ENCODE results near the gene PLEKHA7.
"Not testable (repeated sequence)": the region's sequence is repeated elsewhere in the genome, so short reads cannot be mapped to it uniquely, and the experiment has no call there.

DNA sequence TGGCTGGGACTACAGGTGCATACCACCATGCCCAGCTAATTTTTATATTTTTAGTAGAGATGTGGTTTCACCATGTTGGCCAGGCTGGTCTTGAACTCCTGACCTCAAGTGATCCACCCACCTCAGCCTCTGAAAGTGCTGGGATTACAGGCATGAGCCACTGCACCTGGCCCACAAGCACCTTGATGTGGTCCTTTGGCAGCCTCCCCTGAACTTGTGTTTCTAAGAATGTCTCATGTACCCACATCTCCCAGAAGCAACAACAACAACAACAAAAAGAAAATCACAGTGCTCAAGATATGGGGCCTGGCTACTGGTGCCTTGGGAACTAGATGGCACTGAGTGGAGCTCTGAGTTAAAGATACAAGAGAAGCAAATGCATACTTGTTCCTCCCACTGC is 51.6 kb downstream of the PLEKHA7 start:
- TF ChIP-seq, protein P1, sequence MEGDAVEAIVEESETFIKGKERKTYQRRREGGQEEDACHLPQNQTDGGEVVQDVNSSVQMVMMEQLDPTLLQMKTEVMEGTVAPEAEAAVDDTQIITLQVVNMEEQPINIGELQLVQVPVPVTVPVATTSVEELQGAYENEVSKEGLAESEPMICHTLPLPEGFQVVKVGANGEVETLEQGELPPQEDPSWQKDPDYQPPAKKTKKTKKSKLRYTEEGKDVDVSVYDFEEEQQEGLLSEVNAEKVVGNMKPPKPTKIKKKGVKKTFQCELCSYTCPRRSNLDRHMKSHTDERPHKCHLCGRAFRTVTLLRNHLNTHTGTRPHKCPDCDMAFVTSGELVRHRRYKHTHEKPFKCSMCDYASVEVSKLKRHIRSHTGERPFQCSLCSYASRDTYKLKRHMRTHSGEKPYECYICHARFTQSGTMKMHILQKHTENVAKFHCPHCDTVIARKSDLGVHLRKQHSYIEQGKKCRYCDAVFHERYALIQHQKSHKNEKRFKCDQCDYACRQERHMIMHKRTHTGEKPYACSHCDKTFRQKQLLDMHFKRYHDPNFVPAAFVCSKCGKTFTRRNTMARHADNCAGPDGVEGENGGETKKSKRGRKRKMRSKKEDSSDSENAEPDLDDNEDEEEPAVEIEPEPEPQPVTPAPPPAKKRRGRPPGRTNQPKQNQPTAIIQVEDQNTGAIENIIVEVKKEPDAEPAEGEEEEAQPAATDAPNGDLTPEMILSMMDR (conservative IDR thresholded peaks at IDR 0.05; ENCODE audit: low read depth, low read length), result not testable (repeated sequence)
- TF ChIP-seq EZH2 (IDR thresholded peaks at IDR 0.05; ENCODE audit: borderline replicate concordance, low read depth, low read length, poor library complexity, severe bottlenecking), result not testable (repeated sequence)
